RCC 7860 (cell line): ENCODE measurements around the gene KCNMA1.
A peak's percentile ranks its signal among the peaks of the same experiment; 100 is the strongest.
"Not testable (repeated sequence)": the region's sequence is repeated elsewhere in the genome, so short reads cannot be mapped to it uniquely, and the experiment has no call there.

ENCODE experiments used
- DNase-seq: peaks from one replicate; pipeline ENCODE4 v3.0.0-alpha.2; 2015; ENCODE audit warnings: low spot score
- FAIRE-seq: peaks from 2 replicates; lab custom pipeline; 2012; peaks lifted over from hg19 to GRCh38; lab: Jason Lieb, UNC

KCNMA1 gene

GRCh38 chr10:77431980-77432797 is 205.4 kb downstream of the KCNMA1 start:
- no peak for FAIRE-seq

GRCh38 chr10:77431209-77431611 is 206.4 kb downstream of the KCNMA1 start:
- no peak for DNase-seq
- FAIRE-seq = no peak

More at GRCh38 chr10:77431980-77432797, 205.4 kb downstream of the KCNMA1 start:
- no peak for DNase-seq

GRCh38 chr10:77430530-77430929 is 207.1 kb downstream of the KCNMA1 start:
- FAIRE-seq = no peak

GRCh38 chr10:77428691-77429395 is 208.8 kb downstream of the KCNMA1 start:
- DNase-seq (peak; percentile 20), FAIRE-seq (no peak)

More at GRCh38 chr10:77430530-77430929, 207.1 kb downstream of the KCNMA1 start:
- no peak for DNase-seq

GRCh38 chr10:77424257-77424656 is 213.4 kb downstream of the KCNMA1 start:
- FAIRE-seq = no peak

GRCh38 chr10:77422491-77423338 is 214.9 kb downstream of the KCNMA1 start:
- DNase-seq (no peak), FAIRE-seq (no peak)

More at GRCh38 chr10:77424257-77424656, 213.4 kb downstream of the KCNMA1 start:
- DNase-seq = no peak

GRCh38 chr10:77421591-77421990 is 216.0 kb downstream of the KCNMA1 start:
- no peak for FAIRE-seq
- DNase-seq = no peak

- FAIRE-seq (no peak), DNase-seq (no peak)
These were observed 216.6 kb downstream of the KCNMA1 start for GRCh38 chr10:77420947-77421523.

GRCh38 chr10:77419979-77420378 is 217.6 kb downstream of the KCNMA1 start:
- no peak for DNase-seq
- no peak for FAIRE-seq

- FAIRE-seq = no peak
- no peak for DNase-seq
These were observed 218.6 kb downstream of the KCNMA1 start for GRCh38 chr10:77419056-77419455.

GRCh38 chr10:77417806-77418640 is 219.6 kb downstream of the KCNMA1 start:
- no peak for FAIRE-seq
- peak; percentile 25 for DNase-seq

GRCh38 chr10:77417359-77417758 is 220.2 kb downstream of the KCNMA1 start:
- DNase-seq = no peak
- no peak for FAIRE-seq

- FAIRE-seq = peak; percentile 99
These were observed 221.1 kb downstream of the KCNMA1 start for GRCh38 chr10:77416311-77417135.

GRCh38 chr10:77415313-77415960 is 222.2 kb downstream of the KCNMA1 start:
- DNase-seq (no peak), FAIRE-seq (no peak)

More at GRCh38 chr10:77416311-77417135, 221.1 kb downstream of the KCNMA1 start:
- peak; percentile 99 for DNase-seq

GRCh38 chr10:77413231-77413630 is 224.4 kb downstream of the KCNMA1 start:
- FAIRE-seq (no peak), DNase-seq (no peak)

GRCh38 chr10:77412573-77413133 is 225.0 kb downstream of the KCNMA1 start:
- not testable (repeated sequence) for DNase-seq, FAIRE-seq

GRCh38 chr10:77411805-77412204 is 225.8 kb downstream of the KCNMA1 start:
- DNase-seq (no peak), FAIRE-seq (no peak)

- DNase-seq (no peak), FAIRE-seq (no peak)
These were observed 227.1 kb downstream of the KCNMA1 start for GRCh38 chr10:77410523-77410922.
